ENCODE measurements around the gene SLC22A17.

- TF ChIP-seq POLR2A (IDR thresholded peaks at IDR 0.05) (peak; percentile 26 to 38), CTCF (IDR thresholded peaks at IDR 0.05) (no peak), POLR2AphosphoS5 (IDR thresholded peaks at IDR 0.05) (no peak)
Observed at GRCh38 chr14:23365036-23365731, 12.5 kb upstream of the SLC22A17 start, which contains the start of gene EFS.

All from gastroesophageal sphincter (tissue), 3 donors.